Measurements from ENCODE around the gene CD7.

Gene CD7

DNA sequence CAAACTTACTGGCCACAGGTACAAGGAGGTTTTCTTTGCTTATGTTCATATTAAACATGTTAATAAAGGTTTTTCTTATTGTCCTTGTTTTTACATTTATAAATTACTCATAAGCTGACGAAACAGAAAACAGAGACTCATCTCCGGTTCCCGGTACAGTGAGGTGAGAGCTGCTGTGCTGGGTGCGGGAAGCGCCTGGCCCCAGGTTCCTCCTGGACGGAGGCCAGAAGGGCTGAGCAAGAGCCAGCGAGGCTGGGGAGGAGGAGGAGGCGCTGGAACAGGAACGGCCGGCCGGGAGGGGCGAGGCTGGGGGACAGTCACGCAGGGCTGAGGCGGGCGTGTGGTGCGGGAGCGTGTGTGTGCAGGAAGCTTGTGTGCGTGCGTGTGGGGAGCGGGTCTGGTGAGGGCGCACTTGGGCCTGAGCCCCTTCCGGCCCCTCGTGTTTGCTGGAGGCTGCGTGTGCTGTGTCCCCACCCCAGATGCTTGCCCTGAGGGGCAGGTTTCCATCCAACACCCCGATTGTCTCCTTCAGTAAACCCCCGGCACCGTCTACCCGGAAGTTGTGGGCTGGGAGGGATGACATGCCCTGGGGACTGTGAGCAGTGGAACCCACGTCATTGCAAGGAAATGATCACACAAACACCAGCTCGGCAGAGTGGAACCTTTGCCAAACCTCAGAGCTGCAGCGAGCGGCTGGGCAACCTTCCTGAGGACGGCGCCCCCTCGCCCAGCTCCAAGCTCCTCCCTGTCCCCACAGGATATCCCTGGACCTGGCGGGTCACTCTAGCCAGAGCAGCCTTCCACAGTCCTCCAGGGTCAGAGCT is 19.5 kb downstream of the CD7 start:
- peak; percentile 90 for DNase-seq

DNA sequence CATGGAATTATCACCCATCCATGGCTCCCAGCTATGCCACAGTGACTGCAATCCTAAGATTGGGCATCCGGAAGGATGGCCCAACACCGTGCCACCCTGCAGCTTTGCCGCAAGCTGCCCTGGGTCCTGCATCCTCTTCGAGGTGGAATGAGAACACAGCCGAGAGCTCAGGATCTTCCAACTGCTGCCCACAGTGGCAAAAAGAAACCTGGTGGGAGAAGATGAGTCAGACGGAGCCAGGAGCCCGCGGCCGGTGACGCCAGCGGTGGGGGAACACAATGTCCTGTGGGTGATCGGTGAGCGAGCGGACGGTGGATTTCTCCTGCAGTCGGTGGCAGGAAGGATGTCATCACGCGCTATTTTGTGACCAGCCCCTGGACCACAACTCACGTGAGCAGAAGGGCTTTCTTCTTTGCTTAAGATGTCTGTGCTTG is 20.1 kb downstream of the CD7 start:
- peak; percentile 15 for DNase-seq

DNA sequence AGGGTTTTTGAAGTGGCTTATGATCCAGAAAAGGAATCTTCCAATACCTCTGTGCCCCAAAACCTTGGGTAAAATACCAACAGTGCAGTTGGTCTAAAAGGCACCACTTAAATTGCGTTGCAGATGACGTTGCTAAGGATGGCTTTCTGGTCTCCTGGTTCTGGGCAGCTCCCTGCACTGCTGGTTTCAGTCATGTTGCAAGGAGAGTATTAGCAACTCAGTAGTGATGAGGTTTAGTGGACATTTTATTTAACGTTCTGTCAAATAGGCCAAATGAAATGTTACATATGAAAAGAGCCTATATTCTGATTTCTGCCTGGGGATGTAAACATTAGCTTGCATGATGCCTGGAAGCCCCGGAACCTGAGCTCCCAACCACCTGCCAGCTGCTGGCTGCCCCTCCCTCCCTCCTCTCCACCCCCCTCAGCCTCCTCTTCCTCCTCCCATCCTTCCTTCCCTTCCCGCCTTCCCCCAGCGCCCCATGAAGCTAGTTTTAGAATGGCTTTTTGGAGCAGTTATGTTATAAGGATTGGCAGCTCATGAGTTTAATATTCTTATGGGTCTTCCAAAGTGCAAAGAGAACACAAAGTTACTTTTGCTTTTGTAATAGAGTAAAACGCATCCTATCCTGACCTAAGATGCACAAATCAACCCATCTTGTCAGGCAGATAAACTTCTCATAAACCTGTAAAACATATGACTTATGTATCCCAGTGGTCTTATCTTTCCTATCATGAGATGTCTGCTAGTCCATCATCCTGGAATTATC is 20.7 kb downstream of the CD7 start:
- no peak for DNase-seq

DNA sequence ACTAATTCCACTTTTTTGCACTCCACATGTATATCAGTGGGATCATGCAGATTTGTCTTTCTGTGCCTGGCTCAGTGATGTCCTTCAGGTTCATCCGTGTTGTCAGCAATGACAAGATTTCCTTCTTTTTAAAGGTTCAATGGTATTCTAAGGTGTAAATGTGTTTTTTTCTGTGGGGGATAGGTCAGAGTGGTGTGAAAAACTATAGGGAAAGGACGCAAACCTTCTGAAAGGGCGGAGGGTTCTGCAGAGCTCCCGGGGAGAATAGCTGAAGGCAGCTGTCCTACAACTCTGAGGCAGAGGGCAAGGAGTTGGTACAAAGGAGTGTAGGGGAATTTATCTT is 22.0 kb downstream of the CD7 start:
- DNase-seq = no peak

DNA sequence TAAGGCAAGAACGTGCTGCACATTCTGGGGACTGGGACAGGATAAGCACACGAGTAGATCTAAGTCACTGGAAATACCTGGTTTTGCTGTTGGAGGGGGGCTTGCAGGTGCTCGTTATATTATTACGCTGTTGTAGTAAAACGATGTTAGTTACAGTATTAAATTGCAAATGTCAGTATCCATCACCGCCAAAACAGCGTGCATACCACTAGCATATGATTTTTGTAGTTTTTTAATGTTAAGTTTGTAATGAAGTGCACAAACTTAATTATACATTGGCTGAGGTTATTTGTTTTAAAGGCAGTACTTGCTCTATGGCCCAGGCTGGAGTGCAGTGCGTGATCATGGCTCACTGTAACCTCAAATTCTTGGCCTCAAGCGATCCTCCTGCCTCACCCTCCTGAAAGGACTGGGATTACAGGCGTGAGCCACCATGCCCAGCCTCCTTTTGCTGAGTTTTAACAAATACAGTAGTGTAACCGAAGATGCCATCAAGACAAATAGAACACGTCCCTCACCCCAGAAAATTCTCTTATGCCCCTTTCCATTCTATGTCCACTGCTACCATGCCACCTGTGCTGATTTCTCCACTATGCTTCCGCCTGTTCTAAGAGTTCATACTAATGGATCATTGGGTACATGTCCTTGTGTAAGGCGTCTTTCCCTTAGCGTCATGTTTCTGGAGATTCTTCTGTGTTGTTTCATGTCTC is 23.2 kb downstream of the CD7 start:
- DNase-seq = no peak

DNA sequence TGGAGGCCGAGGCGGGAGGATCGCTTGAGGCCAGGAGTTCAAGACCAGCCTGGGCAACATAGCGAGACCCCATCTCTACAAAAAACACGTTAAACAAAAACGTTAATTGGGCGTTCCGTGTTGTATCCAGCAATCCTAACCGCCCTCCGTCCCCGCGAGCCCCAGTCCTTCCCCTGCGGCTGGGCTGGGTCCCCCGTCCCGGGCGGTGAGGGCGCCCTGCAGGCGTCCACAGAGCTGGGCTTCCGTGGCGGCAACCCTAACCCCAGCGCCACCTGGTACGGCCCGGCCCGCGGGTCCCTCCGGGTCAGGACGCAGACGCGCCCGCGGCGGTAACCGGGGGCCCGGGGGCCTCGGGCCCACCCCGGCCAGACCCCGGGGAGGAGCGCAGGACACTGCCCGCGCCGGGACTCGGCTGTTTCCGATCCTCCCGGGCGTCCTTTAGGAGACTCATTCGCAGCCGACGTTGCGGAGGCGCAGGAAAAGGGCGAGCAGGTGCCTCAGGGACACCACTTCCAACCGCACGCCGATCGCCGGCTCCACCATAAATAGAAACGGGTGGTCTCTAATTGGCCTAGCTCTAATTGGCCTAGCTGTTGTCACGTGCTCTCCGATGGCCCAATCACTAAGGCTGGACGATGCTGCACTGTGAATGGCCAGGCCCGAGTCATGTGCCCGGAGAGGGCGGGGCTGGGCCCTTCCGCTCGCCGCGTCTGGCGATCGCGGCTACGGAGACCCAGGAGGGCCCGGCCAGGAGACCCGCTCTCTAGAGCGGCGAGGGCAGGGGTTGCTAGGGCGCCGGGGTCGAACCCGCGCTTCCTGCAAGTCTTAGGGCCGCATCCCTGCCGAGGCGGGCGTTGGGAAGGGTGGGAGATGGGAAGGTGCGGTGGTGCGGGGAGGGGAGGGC is 24.9 kb downstream of the CD7 start:
- DNase-seq = peak; percentile 98

- DNase-seq = no peak
Measured at GRCh38 chr17:82291582-82292250, 25.7 kb downstream of the CD7 start.

- DNase-seq = peak; percentile 33
Measured at GRCh38 chr17:82287868-82288801, 29.3 kb downstream of the CD7 start.

DNA sequence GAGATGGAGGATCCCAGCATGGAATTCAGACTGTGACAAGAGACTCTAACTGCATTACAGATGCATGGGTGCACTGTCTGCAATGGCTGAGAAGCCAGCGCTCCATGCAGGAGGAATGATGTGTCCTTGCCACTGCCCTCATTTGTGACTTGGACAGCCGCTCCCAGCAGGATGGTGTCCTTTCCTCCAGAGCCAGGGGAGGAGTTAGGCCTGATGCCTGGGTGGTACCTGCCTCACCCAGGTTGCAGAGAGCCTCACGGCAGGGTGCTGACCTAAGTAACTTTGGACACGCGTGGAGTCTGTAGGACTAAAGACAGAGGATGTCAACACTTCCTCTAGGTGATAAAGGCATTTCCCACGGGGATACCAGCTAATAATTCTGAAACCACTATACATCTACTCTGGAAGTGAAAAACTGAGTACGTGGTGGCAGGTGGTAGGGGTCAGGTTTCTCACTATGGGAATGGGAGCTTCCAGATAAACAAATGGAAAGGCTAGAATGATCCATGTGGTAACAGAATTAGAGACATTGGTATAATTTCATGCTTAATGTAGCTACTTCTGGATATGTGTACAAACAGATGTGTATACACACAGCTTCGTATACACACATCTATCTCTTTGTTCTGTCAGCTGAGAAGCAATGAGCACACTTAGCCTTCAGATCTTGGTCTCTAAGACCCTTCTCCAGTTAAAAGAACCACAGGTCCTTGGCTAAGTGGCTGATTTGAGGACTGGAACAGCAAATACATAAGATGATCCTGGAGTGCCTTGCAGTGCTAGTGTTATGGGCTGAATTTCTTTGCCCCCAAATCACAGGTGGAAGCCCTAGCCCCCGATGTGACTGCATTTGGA is 30.2 kb downstream of the CD7 start:
- no peak for DNase-seq

- DNase-seq = no peak
Measured at GRCh38 chr17:82285141-82285540, 32.3 kb downstream of the CD7 start.

GRCh38 chr17:82283208-82283749 is 34.1 kb downstream of the CD7 start:
- peak; percentile 48 for DNase-seq

GRCh38 chr17:82282239-82283207 is 34.9 kb downstream of the CD7 start:
- no peak for DNase-seq

DNA sequence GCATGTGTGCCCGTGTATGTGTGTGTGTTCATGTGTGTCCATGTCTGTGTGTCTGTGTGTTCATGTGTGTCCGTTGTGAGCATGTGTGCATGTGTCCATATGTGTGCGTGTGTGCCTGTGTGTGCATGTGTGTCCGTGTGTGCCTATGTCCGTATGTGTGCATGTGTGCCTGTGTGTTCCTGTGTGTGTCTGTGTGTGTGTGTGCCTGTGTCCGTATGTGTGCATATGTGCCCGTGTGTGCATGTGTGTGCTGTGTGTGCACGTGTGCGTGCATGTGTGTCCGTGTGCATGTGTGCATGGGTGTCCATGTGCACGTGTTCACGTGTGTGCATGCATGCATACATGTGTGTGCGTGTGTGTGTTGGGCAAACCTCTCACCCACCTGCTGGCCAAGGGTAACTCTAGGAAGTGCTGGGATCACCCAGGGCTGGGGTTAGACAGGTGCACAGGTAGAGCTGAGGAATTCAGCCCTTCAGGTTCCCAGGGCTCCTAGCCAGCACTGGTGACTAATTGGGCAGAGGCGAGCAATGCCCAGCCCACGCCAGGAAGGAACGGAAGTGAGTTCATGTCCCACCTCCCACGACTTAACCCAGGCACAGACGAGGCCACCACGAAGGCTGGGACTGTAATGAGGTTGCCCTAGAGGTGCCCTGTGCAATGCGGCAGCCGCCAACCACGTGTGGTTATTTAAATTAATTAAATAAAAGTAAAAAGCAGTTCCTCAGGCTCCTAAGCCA is 35.7 kb downstream of the CD7 start:
- no peak for DNase-seq

GRCh38 chr17:82281076-82281475 is 36.3 kb downstream of the CD7 start:
- DNase-seq = no peak

GRCh38 chr17:82280537-82280936 is 36.9 kb downstream of the CD7 start:
- DNase-seq = no peak

GRCh38 chr17:82278786-82279391 is 38.5 kb downstream of the CD7 start:
- DNase-seq = no peak

- no peak for DNase-seq
Measured at GRCh38 chr17:82278308-82278707, 39.1 kb downstream of the CD7 start.

Measured in fibroblast of skin of scalp (primary cell).